Stimulated activated CD4-positive, alpha-beta T cell treated with anti-CD3 and anti-CD28 coated beads, TNF-alpha, amount 100 ng/mL, for 1 hour (primary cell): ENCODE results near the gene INPP4A.

Source experiments
- DNase-seq, 3 donors: peaks; one replicate each; pipeline ENCODE4 v3.0.0-alpha.2; 2020; ENCODE audit warnings: low read depth in 3 of 3, low spot score in 1 of 3

INPP4A gene

DNA sequence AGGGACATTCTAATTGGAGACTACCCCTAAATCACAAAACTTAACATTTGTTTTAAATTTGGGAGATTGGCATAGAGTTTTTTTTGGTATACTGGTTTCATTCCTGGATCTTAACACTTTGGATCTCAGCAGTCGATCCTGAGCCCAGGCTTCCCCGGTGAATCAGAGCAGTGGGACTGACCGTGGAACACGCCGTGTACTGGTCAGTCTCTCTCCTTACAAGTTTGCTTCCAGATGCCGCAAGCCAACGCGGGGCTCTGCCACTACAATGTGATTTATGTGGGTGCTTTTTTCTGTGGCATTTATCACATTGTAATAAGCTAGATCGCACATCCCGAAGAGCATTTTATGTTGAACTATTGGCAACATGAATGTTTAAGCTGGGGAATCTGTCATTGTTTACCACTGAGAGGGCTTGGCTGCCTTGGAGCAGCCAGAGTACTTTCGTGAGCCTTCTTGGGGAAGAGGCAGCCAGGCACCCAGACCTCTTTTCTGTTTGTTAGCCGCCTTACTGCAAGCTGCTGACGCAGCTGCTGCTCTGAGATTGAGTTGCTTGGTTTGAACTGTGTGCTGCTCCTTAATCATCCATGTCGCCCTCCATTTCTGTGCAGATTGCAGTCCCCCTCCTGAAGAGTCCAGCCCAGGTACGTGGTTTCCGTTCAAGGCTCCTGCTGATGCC is 114.3 kb downstream of the INPP4A start:
- DNase-seq: no peak

DNA sequence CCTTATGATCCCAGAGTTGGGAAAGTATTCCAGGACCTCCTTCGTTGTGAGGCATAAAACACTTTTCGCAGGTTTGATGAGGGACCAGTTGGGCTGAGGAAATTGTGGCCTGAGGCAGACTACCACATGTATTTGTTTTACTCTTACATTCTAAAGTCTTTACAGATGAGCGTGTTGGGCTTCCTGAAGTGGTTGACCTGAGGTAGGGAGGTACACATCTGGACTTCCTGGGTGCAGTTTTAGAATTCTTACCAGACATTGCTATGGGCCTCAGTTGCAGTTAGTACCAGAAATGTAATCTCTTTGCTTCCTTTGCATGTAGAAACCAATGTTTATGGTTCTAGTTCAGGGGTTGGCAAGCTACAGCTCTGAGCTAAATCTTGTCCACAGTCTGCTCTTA is 114.9 kb downstream of the INPP4A start:
- no peak for DNase-seq

DNA sequence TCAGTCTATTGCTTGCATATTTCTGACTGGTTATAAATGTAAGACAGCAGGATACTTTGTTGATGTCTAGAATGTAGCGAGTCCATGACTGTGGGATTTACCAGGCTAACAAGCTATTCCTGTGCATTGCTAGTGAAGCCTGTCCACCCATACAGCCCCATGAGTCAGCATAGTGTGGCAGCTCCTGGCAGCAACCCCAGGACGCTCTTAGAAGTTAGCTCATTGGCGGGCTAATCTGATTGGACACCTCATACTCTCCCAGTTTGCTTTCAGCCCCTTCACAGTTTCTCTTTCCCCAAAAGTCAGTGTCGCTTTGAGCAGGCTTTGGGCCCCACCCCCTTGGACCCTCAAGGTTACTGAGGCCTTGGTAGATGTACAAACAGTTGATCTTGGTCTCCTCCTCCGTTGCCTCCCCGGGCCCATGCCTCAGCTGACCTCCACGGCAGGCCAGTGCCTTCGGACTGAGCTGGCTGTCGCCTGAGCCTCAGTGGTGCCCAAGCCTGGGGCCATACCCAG is 115.7 kb downstream of the INPP4A start:
- no peak for DNase-seq

DNA sequence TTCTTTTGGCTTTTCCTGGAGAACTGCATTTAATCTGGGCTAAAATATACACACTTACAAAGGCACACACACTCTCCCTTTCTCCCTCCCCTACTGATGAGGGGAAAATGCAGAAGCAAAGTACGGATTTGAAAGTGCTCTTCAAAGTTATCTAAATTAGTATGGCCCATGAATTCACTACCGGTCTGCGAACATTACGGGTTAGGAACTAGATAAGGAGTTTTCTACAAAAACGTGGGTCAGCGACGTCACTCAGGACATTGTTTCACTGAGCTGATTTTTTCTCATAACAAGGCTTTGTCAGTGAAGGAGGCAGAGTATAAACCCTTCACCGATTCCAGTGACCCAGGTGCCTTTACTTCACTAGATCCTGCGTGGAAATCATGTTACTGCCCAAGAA is 116.4 kb downstream of the INPP4A start:
- DNase-seq: no peak

DNA sequence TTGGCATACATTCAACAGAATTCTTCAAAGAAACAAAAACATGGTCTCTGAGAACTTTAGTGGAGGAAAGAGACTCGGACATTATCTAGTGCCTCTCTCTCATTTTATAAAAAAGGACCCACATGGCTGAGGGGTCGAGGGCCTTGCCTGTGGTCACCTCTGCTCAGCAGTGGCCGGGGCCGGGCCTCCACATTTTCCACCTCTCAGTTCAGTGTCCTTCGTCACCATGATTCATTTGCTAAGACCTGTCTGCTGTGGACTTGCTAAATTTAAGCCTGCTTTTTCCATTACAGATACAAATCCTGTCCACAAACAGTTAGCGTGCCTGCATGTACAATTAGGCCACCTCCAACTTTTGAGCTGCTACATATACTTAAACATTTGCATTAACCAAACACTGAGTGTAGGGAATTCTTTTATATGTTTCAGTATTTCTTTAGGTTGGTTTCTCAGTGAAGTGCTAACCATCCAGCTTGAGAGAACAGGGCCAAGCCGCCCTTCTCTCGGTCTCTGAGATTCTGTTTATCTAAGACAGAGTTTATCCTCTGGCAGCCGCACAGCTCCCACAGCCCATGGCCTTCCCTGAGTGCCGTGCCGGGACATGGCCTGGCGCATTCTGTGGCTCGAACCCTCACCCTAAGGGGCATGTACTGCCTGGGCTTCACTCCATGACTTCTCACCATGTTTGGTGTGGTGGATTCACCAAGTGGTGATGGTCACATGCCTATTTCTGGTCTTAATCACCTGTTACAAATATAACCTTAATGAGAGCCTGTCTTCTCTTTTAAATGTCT is 117.4 kb downstream of the INPP4A start:
- DNase-seq: no peak

DNA sequence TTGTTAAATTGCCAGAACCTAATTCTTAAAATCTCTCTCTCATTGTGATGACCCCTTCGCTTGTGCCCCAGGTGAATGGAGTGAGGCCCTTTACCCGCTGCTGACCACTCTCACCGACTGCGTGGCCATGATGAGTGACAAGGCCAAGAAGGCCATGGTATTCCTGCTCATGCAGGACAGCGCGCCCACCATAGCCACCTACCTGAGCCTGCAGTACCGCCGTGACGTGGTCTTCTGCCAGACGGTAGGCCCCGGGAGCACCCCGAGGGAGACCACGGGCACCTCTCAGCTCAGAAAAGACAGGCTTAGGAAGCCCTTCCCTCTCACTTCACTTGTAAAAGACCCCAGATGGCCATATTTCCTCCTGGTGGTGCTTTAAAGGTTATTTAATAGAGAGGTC is 118.7 kb downstream of the INPP4A start:
- DNase-seq: no peak

DNA sequence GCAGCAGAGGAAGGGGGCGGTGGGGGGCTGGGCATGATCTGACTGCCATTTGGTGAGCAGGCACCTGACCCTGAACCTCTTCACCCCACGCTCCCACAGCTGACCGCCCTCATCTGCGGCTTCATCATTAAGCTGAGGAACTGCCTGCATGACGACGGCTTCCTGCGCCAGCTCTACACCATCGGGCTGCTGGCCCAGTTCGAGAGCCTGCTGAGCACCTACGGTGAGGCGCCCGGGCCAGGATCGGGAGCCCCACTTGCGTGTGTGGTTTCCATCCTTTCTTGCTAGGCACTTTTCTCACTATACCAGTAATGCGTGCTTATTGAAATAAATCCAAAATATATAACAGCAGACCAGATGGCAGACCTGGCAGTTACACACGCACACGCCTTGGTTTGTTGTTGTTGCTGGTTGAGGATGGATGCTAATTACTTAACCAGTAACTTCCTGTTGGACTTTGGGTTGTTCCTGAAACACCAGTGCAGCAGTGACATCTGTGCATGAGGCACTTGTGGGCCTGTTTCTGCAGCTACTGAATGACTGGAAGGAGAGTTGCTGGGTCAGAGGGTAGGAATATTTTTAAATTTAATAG is 120.0 kb downstream of the INPP4A start:
- no peak for DNase-seq

DNA sequence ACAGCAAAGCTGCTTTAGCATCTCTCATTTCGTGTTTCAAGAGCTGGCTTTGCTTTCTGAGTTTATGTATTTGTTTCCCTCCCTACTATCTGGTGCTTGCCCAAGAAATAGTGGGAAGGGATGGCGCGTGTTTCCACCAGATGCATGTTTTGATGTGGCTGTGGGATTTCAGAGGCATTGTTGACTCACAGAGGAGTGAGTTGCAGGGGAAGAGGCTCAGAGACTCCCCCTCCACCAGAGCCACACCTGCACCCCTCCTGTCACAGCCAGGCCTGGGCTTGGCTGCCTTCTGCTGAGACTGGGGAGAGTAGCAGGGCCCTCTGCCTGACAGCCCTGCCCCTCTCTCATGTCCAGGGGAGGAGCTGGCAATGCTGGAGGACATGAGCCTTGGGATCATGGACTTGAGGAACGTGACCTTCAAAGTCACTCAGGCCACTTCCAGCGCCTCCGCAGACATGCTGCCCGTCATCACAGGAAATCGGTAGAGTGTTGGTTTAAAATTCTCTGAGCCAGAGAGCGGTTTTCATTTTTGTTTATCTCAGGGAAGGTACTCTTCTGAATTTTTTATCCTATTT is 120.7 kb downstream of the INPP4A start:
- DNase-seq: no peak

DNA sequence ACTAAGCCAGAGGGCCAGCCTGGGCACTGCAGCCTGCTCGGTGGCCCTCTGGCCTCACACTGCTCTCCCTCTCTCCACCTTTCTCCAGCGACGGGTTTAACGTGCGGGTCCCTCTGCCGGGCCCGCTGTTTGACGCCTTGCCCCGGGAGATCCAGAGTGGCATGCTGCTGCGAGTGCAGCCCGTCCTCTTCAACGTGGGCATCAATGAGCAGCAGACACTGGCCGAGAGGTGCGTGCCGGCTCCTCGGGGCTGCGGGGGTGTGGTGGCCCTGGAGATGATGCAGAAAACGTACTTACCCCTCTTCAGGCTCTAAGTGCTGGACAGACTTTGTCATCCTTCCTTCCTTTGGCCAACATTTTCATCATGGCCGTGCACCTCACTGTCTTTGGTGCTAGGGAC is 121.3 kb downstream of the INPP4A start:
- DNase-seq: no peak

DNA sequence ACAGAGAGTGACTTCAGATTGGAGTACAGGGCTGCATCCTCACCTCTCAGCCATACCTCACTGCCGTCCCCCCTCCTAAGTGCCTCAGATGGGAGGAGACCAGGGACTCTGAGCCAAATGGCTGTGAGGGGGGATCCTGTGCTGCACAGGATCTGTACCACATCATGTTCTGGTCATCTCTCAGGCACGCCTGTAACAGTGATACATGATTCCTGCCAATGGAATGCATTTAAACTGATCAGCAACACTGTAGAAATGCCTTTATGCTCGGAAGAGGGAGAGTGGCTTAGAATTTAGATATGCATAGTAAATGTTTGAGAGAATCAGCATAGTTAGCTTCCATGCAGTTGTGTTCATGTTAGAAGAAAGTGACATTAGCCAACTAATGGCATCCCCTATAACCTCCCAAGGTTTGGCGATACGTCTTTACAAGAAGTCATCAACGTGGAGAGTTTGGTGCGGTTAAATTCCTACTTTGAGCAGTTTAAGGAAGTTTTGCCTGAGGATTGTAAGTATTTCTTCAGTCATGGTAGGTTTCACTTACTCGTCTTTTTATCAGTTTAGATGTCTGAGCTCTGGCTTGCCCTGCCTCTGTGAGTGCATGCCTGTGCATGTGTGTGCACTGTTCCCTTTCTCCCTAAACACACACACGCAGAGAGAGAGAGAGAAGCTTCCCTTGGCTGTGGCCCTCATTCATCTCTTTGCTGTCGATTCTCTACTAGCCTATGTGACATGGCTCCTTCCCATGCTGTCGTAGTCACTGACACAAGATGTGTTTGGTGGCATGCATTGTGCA is 123.7 kb downstream of the INPP4A start:
- no peak for DNase-seq

DNA sequence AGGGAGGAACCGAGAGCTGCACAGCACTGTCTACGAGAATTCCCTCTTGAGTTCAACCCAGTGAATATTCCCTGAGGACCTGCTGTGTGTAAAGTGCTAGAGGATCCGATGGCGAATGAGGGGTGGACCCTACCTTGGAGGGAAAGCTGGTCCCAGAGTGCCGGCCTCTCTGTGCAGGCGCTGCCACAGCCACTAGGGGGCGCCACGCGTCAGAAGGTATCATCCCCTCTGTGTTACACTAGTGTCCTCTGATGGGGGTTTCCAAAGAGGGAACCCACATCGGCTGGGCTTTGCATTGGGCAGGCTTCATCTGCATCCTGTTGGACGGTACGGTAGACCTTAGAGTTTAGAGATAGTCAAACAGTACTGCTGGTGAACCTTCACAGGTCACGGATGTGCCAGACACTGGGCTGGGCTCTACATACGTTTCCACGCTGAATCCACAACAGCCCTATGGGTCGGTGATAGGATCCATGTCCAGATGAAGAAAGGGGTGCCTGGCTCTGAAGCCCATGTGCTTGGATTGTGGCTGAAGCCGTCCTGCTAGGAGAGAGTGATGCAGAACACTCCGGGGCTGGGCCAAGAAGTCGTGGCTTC is 124.6 kb downstream of the INPP4A start:
- DNase-seq: peak; percentile 13 to 70 (median 48)

DNA sequence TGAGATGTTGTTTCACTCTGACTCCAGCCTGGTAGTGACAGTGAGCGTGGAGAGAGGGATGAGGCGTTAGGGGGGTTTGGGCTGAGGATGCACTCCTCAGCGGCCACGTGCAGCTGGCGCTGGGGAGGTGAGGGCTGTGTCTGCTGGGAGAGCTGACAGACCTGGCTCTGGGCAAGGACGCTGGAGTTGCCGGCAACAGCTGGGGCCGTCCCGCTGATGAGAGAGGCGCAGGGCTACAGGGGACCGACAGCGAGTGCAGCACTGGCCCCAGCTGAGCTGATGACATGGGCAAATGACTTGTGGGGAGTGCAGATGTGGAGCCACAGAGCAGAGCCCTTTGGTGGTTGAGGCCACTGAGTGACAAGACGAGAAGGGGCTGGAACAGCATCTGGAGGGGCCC is 125.3 kb downstream of the INPP4A start:
- DNase-seq: no peak

DNA sequence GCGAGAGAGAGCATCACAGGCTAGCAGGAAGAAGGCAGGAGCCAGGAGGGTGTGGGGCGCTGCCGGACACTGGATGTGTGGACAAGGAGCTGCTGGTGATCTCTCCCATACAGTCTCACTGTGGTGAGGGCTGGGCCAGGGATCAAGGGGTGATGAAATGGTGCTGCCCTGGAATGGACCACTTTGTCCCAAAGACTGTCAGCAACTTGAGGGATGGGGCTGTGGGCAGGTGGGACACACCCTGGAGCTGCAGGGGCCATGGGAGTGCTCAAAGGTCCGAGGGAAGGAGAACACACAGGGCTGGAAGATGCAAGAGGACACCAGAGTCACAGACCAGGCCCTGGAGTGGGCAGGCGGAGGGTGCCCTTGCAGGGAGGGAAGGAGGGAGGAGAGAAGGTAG is 125.7 kb downstream of the INPP4A start:
- no peak for DNase-seq

DNA sequence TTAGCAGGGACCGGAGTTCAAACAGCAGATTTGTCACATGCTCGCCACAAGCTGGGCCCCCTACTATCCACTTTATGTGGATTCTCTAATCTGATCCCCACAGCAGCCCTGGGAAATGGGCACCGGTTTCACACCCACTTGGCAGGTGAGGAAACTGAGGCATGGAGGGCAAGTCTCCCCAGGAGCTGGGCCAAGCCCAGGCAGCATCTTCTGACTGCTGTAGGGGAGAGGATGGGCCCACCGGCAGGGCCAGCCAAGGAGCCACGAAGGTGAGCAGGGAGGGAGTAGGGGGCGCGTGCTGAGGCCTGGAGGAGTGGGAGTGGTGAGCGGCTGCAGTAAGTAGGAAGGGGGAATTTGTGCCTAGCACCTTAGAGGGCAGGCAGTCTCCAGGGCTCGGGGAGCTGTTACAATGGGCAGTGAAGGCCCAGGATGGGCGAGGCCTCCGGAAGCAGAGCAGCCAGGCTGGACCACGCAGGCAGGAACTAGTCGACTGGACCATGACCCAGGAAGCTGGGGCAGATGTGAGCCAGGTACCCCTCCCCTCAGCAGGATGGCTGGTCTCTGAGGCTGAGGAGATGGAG is 126.6 kb downstream of the INPP4A start:
- DNase-seq: no peak

DNA sequence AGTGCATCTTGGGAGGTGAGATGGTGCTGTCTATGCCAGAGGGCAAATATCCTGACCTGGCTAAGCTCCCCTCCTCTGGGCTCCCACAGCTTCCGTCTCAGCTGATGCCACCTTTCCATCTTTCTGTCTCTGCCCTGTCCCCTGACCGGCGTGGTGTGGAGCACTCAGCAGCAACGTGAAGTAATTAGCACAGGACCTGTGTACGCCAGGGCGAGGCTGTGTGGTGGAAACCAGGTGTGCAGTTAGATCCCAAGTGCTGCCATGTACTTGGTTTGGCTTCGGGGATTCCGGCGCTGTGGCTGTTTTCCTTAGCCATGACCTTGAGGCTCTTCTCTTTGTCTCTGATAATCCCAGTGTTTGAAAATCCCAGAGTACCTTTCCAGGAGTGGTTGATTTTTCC is 127.1 kb downstream of the INPP4A start:
- DNase-seq: no peak

DNA sequence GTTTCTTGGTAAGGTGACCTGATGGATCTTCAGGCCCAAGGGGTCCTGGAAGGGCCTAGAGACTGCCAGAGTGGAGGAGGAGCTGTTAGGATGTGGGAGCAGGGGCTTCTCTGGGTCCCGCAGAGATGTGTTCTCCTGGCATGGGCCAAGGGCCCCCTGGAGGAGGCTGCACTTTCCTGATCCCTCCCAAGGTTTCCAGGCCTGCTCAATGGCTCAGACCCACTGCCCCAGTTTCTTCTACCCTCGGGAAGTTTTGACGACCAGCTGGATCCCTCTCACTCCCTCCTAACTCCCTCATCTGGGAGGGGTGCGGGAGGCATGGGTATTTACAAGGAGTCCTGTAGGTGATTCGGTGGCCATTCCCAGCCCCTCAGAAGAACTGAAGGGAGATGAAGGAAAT is 127.6 kb downstream of the INPP4A start:
- DNase-seq: no peak

DNA sequence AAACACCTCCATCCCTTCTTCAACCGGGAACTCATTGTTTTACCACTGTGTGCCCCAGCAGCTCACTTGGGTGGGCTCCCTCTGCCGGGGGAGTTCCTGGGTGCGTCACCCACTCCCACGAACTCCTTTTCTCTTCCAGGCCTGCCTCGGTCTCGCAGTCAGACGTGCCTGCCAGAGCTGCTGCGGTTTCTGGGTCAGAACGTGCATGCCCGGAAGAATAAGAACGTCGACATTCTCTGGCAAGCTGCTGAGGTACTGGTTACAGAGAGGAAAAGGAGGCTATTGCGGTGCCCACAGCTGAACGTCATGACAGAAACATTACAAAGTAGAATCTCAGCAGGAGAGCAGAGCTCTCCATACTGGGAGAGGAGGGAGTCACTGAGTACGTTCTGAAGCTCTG is 128.0 kb downstream of the INPP4A start:
- no peak for DNase-seq

DNA sequence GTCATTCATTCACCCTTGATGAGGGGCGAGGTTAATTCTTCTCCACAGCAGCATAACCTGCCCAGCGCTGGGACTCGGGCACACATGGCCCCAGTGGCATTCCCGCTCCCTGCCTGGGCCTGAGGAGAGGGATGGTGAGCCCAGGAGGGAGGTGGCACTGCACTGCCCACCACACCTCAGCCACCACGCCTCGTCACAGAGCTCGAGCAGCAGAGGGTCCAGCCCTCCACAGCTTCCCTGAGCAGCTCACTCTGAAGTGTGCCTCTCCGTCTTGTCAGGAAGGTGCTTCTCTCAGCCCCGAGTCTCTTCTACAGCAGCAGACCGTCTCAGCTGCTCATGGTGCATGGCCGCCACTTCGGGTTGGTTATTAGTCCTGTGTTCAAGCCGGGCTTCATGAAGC is 128.8 kb downstream of the INPP4A start:
- DNase-seq: no peak

DNA sequence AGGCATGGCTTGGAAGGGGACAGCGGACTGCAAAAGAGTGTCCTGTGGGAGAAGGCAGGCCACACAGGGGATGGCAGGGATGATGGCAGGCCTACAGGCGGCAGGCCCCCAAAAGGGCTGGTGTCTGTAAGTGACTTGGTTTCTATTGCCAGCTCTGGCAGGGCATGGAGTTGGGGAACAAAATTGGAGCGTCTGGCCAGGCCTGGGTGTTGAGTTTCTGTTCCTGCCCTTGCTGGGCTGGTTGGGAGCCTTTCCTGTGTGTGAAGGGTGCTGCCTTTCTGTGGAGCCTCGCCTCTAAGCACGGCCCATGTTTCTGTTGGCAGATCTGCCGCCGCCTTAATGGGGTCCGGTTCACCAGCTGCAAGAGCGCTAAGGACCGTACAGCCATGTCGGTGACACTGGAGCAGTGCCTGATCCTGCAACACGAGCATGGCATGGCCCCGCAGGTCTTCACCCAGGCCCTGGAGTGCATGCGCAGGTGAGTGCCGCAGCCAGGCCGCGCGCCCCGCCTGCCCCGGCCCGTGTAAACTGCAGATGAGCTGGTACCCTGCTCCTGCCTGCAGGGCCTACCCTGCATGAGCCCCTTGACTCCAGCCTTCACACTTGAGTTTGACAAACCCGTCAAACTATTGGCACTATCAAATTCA is 132.1 kb downstream of the INPP4A start:
- DNase-seq: no peak

DNA sequence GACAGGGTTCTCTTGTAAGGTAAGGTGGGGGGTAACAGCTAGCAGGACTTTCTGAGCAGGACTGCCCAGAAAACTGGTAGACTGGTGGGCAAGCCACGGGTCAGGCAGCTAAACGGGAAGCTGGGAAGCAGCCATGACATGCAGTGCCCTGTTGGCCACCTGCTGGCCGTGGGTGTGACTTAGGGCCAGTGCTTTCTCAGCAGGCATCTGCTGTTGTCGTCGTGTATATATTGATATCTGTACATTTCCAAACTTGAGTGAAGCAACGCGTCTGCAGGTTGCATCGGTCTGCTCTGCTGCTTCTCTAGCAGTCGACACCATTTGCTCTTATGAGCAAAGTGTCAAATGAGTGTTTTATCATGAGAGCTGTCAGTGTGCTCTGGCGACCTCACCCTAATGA is 132.7 kb downstream of the INPP4A start:
- DNase-seq: no peak
